PC-9 (cell line): Measurements from ENCODE around the gene POMT1. TPM values are rescaled to one million over a fixed set of nuclear protein-coding genes. Genes with fewer than 3 reads are reported as not detected.
A peak's percentile ranks its signal among the peaks of the same experiment; 100 is the strongest.

Experiments used
- BruUV-seq: library from RNA; stranded (reverse); fragments of 400-500 nt; replicated peaks from 2 replicates; lab custom pipeline; 2021; lab: Mats Ljungman, UMichigan
- CTCF ChIA-PET: fragments of 300-600 bp; sonication (Branson Sonifier 250); formaldehyde crosslinking; loops from one replicate; lab custom pipeline; 2022; ENCODE audit warnings: antibody characterized with exemption; lab: Charles Lee
- POLR2A ChIA-PET: fragments of 300-600 bp; sonication (Branson Sonifier 250); formaldehyde crosslinking; loops from one replicate; lab custom pipeline; 2022; ENCODE audit warnings: antibody characterized with exemption; ENCODE audit not compliant: unreplicated experiment; lab: Charles Lee
- DNase-seq, 2 experiments: peaks; one replicate each; pipeline versions ENCODE4 v3.0.0 to v3.0.0-alpha.2; 2015 to 2022; ENCODE audit warnings: mixed read lengths in 1 of 2
- H2AFZ ChIP-seq: fragments of 200-600 bp; sonication (generic); 2 replicates; pipeline ENCODE4 v1.8.1; 2017; ENCODE audit warnings: antibody characterized with exemption
- H3F3A ChIP-seq: fragments of 200-600 bp; sonication (generic); 2 replicates; pipeline ENCODE4 v1.8.1; 2017; ENCODE audit warnings: antibody characterized with exemption, mild to moderate bottlenecking, low read depth; ENCODE audit not compliant: insufficient read depth
- H3K27ac ChIP-seq: fragments of 200-600 bp; sonication (generic); 2 replicates; pipeline ENCODE4 v1.6.1; 2016; ENCODE audit warnings: mixed run types
- H3K27me3 ChIP-seq: fragments of 200-600 bp; sonication (generic); 2 replicates; pipeline ENCODE4 v1.6.1; 2016; ENCODE audit warnings: low read depth, mixed run types; ENCODE audit not compliant: insufficient read depth
- H3K36me3 ChIP-seq: fragments of 200-600 bp; sonication (generic); 2 replicates; pipeline ENCODE4 v1.6.1; 2016; ENCODE audit warnings: low read depth, mixed run types
- H3K4me1 ChIP-seq: fragments of 200-600 bp; sonication (generic); replicated peaks from 2 replicates; pipeline ENCODE4 v1.6.1; 2016; ENCODE audit warnings: mixed run types; ENCODE audit not compliant: insufficient read depth
- H3K4me2 ChIP-seq: fragments of 200-600 bp; sonication (generic); 2 replicates; pipeline ENCODE4 v1.6.1; 2017; ENCODE audit warnings: mixed run types
- H3K4me3 ChIP-seq: fragments of 200-600 bp; sonication (generic); 2 replicates; pipeline ENCODE4 v1.6.1; 2016; ENCODE audit warnings: mixed run types
- H3K79me2 ChIP-seq: fragments of 200-600 bp; sonication (generic); 2 replicates; pipeline ENCODE4 v1.6.1; 2017; ENCODE audit warnings: low read depth, mixed run types
- H3K9me2 ChIP-seq: fragments of 200-600 bp; sonication (generic); 2 replicates; pipeline ENCODE4 v1.8.1; 2017; ENCODE audit warnings: mild to moderate bottlenecking; ENCODE audit not compliant: insufficient read depth
- H3K9me3 ChIP-seq: fragments of 200-600 bp; sonication (generic); 2 replicates; pipeline ENCODE4 v1.8.1; 2016; ENCODE audit warnings: low read depth; ENCODE audit not compliant: insufficient read depth
- H4K20me1 ChIP-seq: fragments of 200-600 bp; sonication (generic); 2 replicates; pipeline ENCODE4 v1.8.1; 2017; ENCODE audit not compliant: insufficient read depth
- EZH2 ChIP-seq: fragments of 200-600 bp; sonication (generic); IDR thresholded peaks from 2 replicates; pipeline ENCODE4 v1.8.0; 2017; ENCODE audit warnings: antibody characterized with exemption, low read depth
- intact Hi-C: fragments of 100-400 bp; cut with micrococcal nuclease; formaldehyde crosslinking; loops from one replicate; pipeline ENCODE4 v1.10.0; 2022; ENCODE audit not compliant: unreplicated experiment
- total RNA-seq: library from RNA; stranded (reverse); gene quantifications from 2 replicates; pipeline ENCODE4 v1.2.3, GENCODE V29; 2021
- TF ChIP-seq, protein P1 (sequence below): fragments of 200-600 bp; sonication (generic); conservative IDR thresholded peaks from 2 replicates; pipeline ENCODE4 v1.6.1; 2017; ENCODE audit warnings: mixed run types, antibody characterized with exemption, mild to moderate bottlenecking, moderate library complexity

POMT1 gene
- total RNA-seq, 1 experiment from 2014 or later = 35.3 TPM

DNA sequence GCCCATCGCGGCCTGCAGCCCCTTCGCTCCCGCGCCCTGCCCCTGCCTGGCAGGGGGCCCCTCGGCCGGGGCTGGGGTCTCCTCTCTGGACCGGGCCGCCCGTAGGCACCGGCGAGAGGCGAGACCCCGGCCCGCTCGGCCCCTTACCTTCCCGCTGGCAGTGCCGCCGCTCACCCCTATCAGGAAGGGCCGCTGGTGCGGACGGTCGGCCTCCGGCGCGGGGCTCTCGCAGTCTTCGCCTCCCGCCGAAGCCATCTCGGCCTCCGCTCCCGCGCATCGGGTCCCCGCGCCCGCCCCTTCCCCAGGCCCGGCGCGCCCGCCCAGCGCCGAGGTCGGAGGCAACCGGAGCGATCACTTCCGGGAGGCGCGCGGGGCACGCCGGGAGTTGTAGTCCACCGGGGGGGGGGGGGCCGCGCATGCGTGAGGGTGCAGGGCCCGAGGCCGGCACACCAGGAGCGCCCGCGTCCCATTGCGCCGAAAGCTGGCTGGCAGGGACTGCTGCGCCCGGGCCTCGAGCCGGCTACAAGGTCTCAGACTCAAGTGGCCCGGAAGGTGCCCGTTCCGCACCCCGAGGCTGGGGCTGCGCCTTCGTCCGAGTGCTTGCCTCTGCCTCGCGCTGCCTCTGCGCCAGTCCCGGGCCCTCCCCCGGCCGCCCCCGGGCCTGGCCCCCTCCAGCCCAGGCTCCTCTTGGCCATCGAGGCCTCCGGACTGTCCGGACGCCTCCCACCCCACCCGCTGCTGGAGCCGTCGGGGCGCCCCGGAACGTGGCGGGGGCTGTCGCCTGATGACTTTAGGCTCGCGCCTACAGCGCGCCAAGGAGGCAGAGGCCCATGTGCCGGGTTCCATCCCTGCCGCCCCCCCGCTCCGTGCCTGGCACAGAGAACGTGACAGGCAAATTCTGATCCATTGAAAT lies 28.5 kb downstream of the POMT1 start, which contains the start of gene UCK1:
Gene UCK1 (minus strand): TSS at position 344 of the 913 bp plus-strand sequence. CDS start 89 bp downstream, at position 255.
- no peaks in the 10 kb centered on the region for H3K9me3 ChIP-seq
- H3K9me2 ChIP-seq = no peaks in the 10 kb centered on the region
- H2AFZ ChIP-seq = peak within 1 kb of the TSS; percentile 77
- POLR2A ChIA-PET = no interaction called here
- H3F3A ChIP-seq = peaks cover 8% of the 10 kb centered on the region
- CTCF ChIA-PET = no interaction called here
- peak within 1 kb of the TSS; percentile 84 for H3K4me2 ChIP-seq
- BruUV-seq = TSS peak; percentile 73
- no peaks in the 10 kb centered on the region for H4K20me1 ChIP-seq
- intact Hi-C loops = no loop called here
- peak within 1 kb of the TSS; percentile 64 for H3K4me3 ChIP-seq
- no peak within 1 kb of the TSS for H3K27ac ChIP-seq
- no peaks in the 10 kb centered on the region for H3K27me3 ChIP-seq
- 0 out of 2 replicates have a peak, but pooled peaks cover 4% of the 10 kb centered on the region for H3K36me3 ChIP-seq
- no peak for TF ChIP-seq EZH2
- TF ChIP-seq, protein P1, sequence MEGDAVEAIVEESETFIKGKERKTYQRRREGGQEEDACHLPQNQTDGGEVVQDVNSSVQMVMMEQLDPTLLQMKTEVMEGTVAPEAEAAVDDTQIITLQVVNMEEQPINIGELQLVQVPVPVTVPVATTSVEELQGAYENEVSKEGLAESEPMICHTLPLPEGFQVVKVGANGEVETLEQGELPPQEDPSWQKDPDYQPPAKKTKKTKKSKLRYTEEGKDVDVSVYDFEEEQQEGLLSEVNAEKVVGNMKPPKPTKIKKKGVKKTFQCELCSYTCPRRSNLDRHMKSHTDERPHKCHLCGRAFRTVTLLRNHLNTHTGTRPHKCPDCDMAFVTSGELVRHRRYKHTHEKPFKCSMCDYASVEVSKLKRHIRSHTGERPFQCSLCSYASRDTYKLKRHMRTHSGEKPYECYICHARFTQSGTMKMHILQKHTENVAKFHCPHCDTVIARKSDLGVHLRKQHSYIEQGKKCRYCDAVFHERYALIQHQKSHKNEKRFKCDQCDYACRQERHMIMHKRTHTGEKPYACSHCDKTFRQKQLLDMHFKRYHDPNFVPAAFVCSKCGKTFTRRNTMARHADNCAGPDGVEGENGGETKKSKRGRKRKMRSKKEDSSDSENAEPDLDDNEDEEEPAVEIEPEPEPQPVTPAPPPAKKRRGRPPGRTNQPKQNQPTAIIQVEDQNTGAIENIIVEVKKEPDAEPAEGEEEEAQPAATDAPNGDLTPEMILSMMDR = no peak
- DNase-seq = peak in 1 of 2 experiments; percentile 69
- 0 out of 2 replicates have a peak, but pooled peaks cover 6% of the 10 kb centered on the region for H3K4me1 ChIP-seq
- H3K79me2 ChIP-seq = no peaks in the 10 kb centered on the region

DNA sequence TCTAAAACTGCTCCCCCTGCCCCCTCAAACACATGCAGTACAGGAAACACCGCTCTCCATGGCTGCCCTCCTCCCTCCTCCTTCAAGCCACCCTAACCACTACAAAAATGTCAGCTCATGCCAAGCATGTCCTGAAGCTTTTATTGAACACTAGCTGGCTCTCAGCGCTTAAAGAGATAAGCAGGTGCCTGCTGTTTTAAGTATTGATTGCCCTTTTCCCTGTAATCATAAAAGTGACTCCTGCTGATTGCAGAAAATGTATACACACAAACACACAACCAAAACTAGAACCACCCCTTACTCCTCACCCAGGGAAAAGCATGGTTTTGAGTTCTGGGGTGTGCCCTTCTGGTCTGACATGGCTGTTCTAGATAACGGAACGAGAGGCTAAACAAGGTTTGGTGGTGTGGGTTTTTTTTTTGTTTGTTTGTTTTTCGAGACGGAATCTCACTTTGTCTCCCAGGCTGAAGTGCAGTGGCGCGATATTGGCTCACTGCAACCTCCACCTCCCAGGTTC lies 32.1 kb downstream of the POMT1 start:
- POLR2A ChIA-PET = interaction anchor here (0.7 kb wide), 1 partner anchor 841 kb away, joined by 4 read pairs; no protein-coding TSS in a partner anchor
- DNase-seq = no peak

DNA sequence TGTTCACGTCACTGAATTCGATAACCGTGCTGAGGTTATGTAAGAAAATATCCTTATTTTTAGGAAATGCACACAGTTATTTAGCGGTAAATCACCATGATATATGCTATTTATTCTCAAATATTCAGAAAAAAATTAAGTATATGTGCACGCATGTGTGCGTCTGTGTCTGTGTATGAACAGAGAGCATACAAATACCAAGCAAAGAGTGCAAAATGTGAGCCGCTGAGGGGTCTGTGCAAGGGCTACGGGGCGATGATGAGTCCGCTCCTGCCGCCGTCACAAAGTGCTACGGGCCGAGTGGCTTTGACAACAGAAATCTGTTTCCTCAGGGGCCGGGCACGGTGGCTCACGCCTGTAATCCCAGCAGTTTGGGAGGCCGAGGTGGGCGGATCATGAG lies 35.2 kb downstream of the POMT1 start:
- H3K27ac ChIP-seq = no peak overlapping the region
- H3K4me1 ChIP-seq = no peaks in the 10 kb centered on the region
- H2AFZ ChIP-seq = no peak overlapping the region
- no peaks in the 10 kb centered on the region for H3K79me2 ChIP-seq
- no peaks in the 10 kb centered on the region for H3F3A ChIP-seq
- no peaks in the 10 kb centered on the region for H4K20me1 ChIP-seq
- no peaks in the 10 kb centered on the region for H3K36me3 ChIP-seq
- peaks cover 8% of the 10 kb centered on the region for H3K9me3 ChIP-seq
- no peak for DNase-seq
- H3K9me2 ChIP-seq = no peaks in the 10 kb centered on the region
- no peak overlapping the region for H3K4me3 ChIP-seq
- TF ChIP-seq EZH2 = no peak
- TF ChIP-seq, protein P1 = no peak
- intact Hi-C loops = no loop called here
- BruUV-seq = no TSS peak
- no peaks in the 10 kb centered on the region for H3K27me3 ChIP-seq
- H3K4me2 ChIP-seq = no peak overlapping the region
- CTCF ChIA-PET = no interaction called here
- POLR2A ChIA-PET = no interaction called here

More for the DNA sequence above, 32.1 kb downstream of the POMT1 start:
- intact Hi-C loops = no loop called here
- H3K9me3 ChIP-seq = no peaks in the 10 kb centered on the region
- H4K20me1 ChIP-seq = no peaks in the 10 kb centered on the region
- H3K9me2 ChIP-seq = no peaks in the 10 kb centered on the region
- no peak overlapping the region for H3K27ac ChIP-seq
- H3F3A ChIP-seq = no peaks in the 10 kb centered on the region
- H3K4me2 ChIP-seq = no peak overlapping the region
- TF ChIP-seq, protein P1 = no peak
- no peak for TF ChIP-seq EZH2
- H3K36me3 ChIP-seq = no peaks in the 10 kb centered on the region
- no peaks in the 10 kb centered on the region for H3K27me3 ChIP-seq
- 0 out of 2 replicates have a peak, but pooled peaks cover 6% of the 10 kb centered on the region for H3K4me1 ChIP-seq
- no peak overlapping the region for H2AFZ ChIP-seq
- no peaks in the 10 kb centered on the region for H3K79me2 ChIP-seq
- BruUV-seq = no TSS peak
- no peak overlapping the region for H3K4me3 ChIP-seq
- CTCF ChIA-PET = no interaction called here
